K562 (cell line): ENCODE measurements around the gene CMSS1.

Experiments used
- CREB1 ChIP-seq, 2 experiments: sonication (generic) in 1 of 2; formaldehyde crosslinking in 1 of 2; IDR thresholded peaks; 2 replicates each; pipeline versions ENCODE4 v1.6.1 to v1.8.0; 2012 to 2022; ENCODE audit warnings: inconsistent platforms in 1 of 2, mild to moderate bottlenecking in 1 of 2, missing genetic modification reagents in 1 of 2, moderate library complexity in 1 of 2
- EP400 ChIP-seq: fragments of 450-650 bp; IDR thresholded peaks from 2 replicates; pipeline ENCODE4 v1.6.1; 2017; ENCODE audit warnings: antibody characterized with exemption, mild to moderate bottlenecking, moderate library complexity

DNA sequence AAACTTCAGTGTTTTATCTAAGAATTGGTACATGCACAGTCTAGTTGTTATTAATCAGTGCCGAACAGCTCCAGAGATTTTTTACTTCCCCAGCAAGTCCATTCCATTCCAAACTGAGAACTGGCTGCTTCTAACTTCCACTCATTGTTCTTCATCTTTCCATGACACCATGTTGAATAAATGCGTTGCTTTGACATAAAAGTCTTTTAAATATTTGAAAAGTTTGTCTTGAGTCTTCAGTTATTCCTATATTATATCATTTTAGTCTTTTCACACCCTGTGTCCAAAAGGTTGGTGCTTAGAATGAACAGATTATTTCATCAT lies 65.4 kb downstream of the CMSS1 start:
- no peak for TF ChIP-seq CREB1 (IDR thresholded peaks at IDR 0.05)
- TF ChIP-seq CREB1 (CRISPR knock-in tag; IDR thresholded peaks at IDR 0.05) = no peak
- no peak for TF ChIP-seq EP400
